ENCODE results near the gene SLC2A13.
"Not testable (repeated sequence)": the region's sequence is repeated elsewhere in the genome, so short reads cannot be mapped to it uniquely, and the experiment has no call there.

The SLC2A13 gene

GRCh38 chr12:39923364-39923763 lies 182.5 kb downstream of the SLC2A13 start (continued):
- no peak for TF ChIP-seq ZNF449 (tag by site-specific recombination; IDR thresholded peaks at IDR 0.05)
- TF ChIP-seq ZNF510 (tag by site-specific recombination; IDR thresholded peaks at IDR 0.05; ENCODE audit: insufficient replicate concordance): no peak
- TF ChIP-seq ZFP41 (tag by site-specific recombination; IDR thresholded peaks at IDR 0.05; ENCODE audit: borderline replicate concordance): no peak
- no peak for TF ChIP-seq HIC1 (tag by site-specific recombination; IDR thresholded peaks at IDR 0.05)

- H3K27ac ChIP-seq (ENCODE audit: extremely low read depth, low read depth, low read length); H3K36me3 ChIP-seq (ENCODE audit: control insufficient read depth in 2 of 2, insufficient read depth in 1 of 2, low read length in 2 of 2); H3K4me3 ChIP-seq (ENCODE audit: low read depth, low read length); H3K9me3 ChIP-seq (ENCODE audit: control insufficient read depth, insufficient read depth, low read depth, low read length); POLR2A ChIA-PET; H3K4me1 ChIP-seq (ENCODE audit: control insufficient read depth, insufficient read depth, low read length): not testable (repeated sequence)
- CTCF ChIA-PET: interaction anchor here (0.6 to 0.7 kb wide), 3 partner anchors 18 to 32 kb away, joined by 3 to 5 read pairs (median 4); no protein-coding TSS in a partner anchor
Measured at GRCh38 chr12:39922598-39922997, 183.3 kb downstream of the SLC2A13 start.

- ChIA-PET CTCF (interaction anchor here (0.5 to 0.6 kb wide), 2 partner anchors 307 to 1853 kb away, joined by 3 read pairs; no protein-coding TSS in a partner anchor), POLR2A (no interaction called here)
- Histone ChIP-seq H3K4me3 (ENCODE audit: low read depth, low read length) (no peak overlapping the region), H3K4me1 (ENCODE audit: control insufficient read depth, insufficient read depth, low read length) (no peaks in the 10 kb centered on the region; the same call in 1 of the 2 replicates), H3K9me3 (ENCODE audit: control insufficient read depth, insufficient read depth, low read depth, low read length) (no peaks in the 10 kb centered on the region), H3K27ac (ENCODE audit: extremely low read depth, low read depth, low read length) (no peak overlapping the region), H3K36me3 (ENCODE audit: control insufficient read depth in 2 of 2, insufficient read depth in 1 of 2, low read length in 2 of 2) (no peaks in the 10 kb centered on the region)
- TF ChIP-seq ZNF433 (tag by site-specific recombination; IDR thresholded peaks at IDR 0.05; ENCODE audit: low read depth): no peak
- TF ChIP-seq MEIS1 (CRISPR knock-in tag; IDR thresholded peaks at IDR 0.05; ENCODE audit: borderline replicate concordance): no peak
Measured at GRCh38 chr12:39920647-39921046, 185.2 kb downstream of the SLC2A13 start.

- CTCF ChIA-PET: no interaction called here
- H3K27ac ChIP-seq (ENCODE audit: extremely low read depth, low read depth, low read length): no peak overlapping the region
- H3K4me3 ChIP-seq (ENCODE audit: low read depth, low read length): no peak overlapping the region
- H3K9me3 ChIP-seq (ENCODE audit: control insufficient read depth, insufficient read depth, low read depth, low read length): no peaks in the 10 kb centered on the region
- POLR2A ChIA-PET: no interaction called here
- H3K36me3 ChIP-seq (ENCODE audit: control insufficient read depth in 2 of 2, insufficient read depth in 1 of 2, low read length in 2 of 2): no peaks in the 10 kb centered on the region
- peaks cover 4% of the 10 kb centered on the region; the same call in 1 of the 2 replicates for H3K4me1 ChIP-seq (ENCODE audit: control insufficient read depth, insufficient read depth, low read length)
- no peak for TF ChIP-seq ZNF558 (tag by site-specific recombination; IDR thresholded peaks at IDR 0.05)
- TF ChIP-seq HOXC10 (CRISPR knock-in tag; IDR thresholded peaks at IDR 0.05): no peak
- no peak for TF ChIP-seq ZNF223 (tag by site-specific recombination; IDR thresholded peaks at IDR 0.05)
- TF ChIP-seq OVOL3 (tag by site-specific recombination; IDR thresholded peaks at IDR 0.05): no peak
- no peak for TF ChIP-seq ZNF473 (tag by site-specific recombination; IDR thresholded peaks at IDR 0.05)
- TF ChIP-seq ZNF658 (tag by site-specific recombination; IDR thresholded peaks at IDR 0.05): no peak
- no peak for TF ChIP-seq ZNF645 (tag by site-specific recombination; IDR thresholded peaks at IDR 0.05)
- TF ChIP-seq KLF9 (tag by site-specific recombination; IDR thresholded peaks at IDR 0.05; ENCODE audit: low read depth): no peak
- no peak for TF ChIP-seq ZBTB6 (tag by site-specific recombination; IDR thresholded peaks at IDR 0.05)
- no peak for TF ChIP-seq ZXDB (tag by site-specific recombination; IDR thresholded peaks at IDR 0.05)
- no peak for TF ChIP-seq MEIS1 (CRISPR knock-in tag; IDR thresholded peaks at IDR 0.05; ENCODE audit: borderline replicate concordance)
- no peak for TF ChIP-seq REST (tag by site-specific recombination; IDR thresholded peaks at IDR 0.05)
- no peak for TF ChIP-seq TRIM28 (IDR thresholded peaks at IDR 0.05; ENCODE audit: borderline replicate concordance, low read length)
- TF ChIP-seq ZNF449 (tag by site-specific recombination; IDR thresholded peaks at IDR 0.05): no peak
Measured at GRCh38 chr12:39920222-39920621, 185.7 kb downstream of the SLC2A13 start.

Measured in HEK293 (cell line).